H1 (cell line): Measurements from ENCODE around the gene EIF4A3. TPM values are rescaled to one million over a fixed set of nuclear protein-coding genes. Genes with fewer than 3 reads are reported as not detected.

ENCODE experiments used
- BCL11A ChIP-seq, 2 experiments: IDR thresholded peaks; one replicate each; pipeline ENCODE4 v1.6.1; 2011; ENCODE audit warnings: low read depth in 2 of 2, low read length in 2 of 2, mild to moderate bottlenecking in 2 of 2
- EP300 ChIP-seq, 2 experiments: IDR thresholded peaks; 1 replicate in 1 of 2; 2 replicates in 1 of 2; pipeline ENCODE4 v1.6.1; 2011 to 2012; ENCODE audit warnings: low read depth in 2 of 2, low read length in 2 of 2, mild to moderate bottlenecking in 2 of 2, borderline replicate concordance in 1 of 2, inconsistent platforms in 1 of 2, moderate library complexity in 1 of 2
- HDAC2 ChIP-seq, 2 experiments: fragments of 300-600 bp in 1 of 2; sonication (generic) in 1 of 2; IDR thresholded peaks; 2 replicates each; pipeline ENCODE4 v1.6.1; 2011 to 2012; ENCODE audit warnings: low read depth in 2 of 2, low read length in 2 of 2, mild to moderate bottlenecking in 2 of 2, moderate library complexity in 2 of 2, borderline replicate concordance in 1 of 2, inconsistent platforms in 1 of 2
- TAF1 ChIP-seq: IDR thresholded peaks from 2 replicates; pipeline ENCODE4 v1.6.1; 2011; ENCODE audit warnings: mild to moderate bottlenecking, low read depth, low read length
- polyA plus RNA-seq, 7 experiments: library from polyadenylated mRNA; depleted of rRNA in 3 of 7; stranded (reverse) in 5 of 7; unstranded in 2 of 7; fragments of >200 nt in 5 of 7; fragments of 200-250 nt in 2 of 7; gene quantifications; 1 replicate in 5 of 7; 2 replicates in 1 of 7; 4 replicates in 1 of 7; pipeline versions ENCODE4 v1.2.1 to v1.2.3, GENCODE V29; 2011 to 2013; ENCODE audit warnings: missing spikeins in 2 of 7, mixed read lengths in 2 of 7
- total RNA-seq: library from RNA; stranded (reverse); fragmentation: NEBNext Ultra II Directional; extraction: Animal tissue kit (Norgen Biotek cat#: 25700); gene quantifications from 2 replicates; pipeline ENCODE4 v1.2.1, GENCODE V29; 2021
- TF ChIP-seq, protein P1 (sequence below): fragments of 300-600 bp; sonication (generic); IDR thresholded peaks from 2 replicates; pipeline ENCODE4 v1.7.1; 2012; ENCODE audit warnings: low read length, moderate library complexity, mild to moderate bottlenecking, inconsistent platforms; ENCODE audit not compliant: insufficient replicate concordance

Gene EIF4A3
- total and polyA plus RNA-seq, 2 of the 8 experiments (the other 6 are each of a cell fraction or from before 2014, with no cell fraction given): 142 to 146 TPM

DNA sequence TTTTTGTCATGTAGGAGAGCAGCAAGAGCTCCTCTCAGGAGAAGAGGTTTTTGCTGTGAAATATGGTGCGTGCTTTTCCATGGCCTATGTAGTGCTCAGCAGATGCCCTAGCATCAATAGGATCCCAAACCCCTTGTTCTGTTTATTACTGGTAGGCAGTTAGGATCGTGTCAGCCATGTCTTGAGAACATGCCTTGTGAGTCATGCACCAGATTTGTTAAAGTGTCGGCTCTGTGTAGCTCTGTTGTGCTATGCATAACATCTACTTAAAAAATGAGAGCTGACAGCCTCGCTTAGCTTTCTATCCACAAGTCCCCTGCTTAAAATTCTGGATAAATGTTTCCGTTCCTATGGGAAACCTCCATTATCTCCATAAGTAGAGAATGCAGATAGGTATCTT is 4.4 kb upstream of the EIF4A3 start (continued):
- TF ChIP-seq, protein P1, sequence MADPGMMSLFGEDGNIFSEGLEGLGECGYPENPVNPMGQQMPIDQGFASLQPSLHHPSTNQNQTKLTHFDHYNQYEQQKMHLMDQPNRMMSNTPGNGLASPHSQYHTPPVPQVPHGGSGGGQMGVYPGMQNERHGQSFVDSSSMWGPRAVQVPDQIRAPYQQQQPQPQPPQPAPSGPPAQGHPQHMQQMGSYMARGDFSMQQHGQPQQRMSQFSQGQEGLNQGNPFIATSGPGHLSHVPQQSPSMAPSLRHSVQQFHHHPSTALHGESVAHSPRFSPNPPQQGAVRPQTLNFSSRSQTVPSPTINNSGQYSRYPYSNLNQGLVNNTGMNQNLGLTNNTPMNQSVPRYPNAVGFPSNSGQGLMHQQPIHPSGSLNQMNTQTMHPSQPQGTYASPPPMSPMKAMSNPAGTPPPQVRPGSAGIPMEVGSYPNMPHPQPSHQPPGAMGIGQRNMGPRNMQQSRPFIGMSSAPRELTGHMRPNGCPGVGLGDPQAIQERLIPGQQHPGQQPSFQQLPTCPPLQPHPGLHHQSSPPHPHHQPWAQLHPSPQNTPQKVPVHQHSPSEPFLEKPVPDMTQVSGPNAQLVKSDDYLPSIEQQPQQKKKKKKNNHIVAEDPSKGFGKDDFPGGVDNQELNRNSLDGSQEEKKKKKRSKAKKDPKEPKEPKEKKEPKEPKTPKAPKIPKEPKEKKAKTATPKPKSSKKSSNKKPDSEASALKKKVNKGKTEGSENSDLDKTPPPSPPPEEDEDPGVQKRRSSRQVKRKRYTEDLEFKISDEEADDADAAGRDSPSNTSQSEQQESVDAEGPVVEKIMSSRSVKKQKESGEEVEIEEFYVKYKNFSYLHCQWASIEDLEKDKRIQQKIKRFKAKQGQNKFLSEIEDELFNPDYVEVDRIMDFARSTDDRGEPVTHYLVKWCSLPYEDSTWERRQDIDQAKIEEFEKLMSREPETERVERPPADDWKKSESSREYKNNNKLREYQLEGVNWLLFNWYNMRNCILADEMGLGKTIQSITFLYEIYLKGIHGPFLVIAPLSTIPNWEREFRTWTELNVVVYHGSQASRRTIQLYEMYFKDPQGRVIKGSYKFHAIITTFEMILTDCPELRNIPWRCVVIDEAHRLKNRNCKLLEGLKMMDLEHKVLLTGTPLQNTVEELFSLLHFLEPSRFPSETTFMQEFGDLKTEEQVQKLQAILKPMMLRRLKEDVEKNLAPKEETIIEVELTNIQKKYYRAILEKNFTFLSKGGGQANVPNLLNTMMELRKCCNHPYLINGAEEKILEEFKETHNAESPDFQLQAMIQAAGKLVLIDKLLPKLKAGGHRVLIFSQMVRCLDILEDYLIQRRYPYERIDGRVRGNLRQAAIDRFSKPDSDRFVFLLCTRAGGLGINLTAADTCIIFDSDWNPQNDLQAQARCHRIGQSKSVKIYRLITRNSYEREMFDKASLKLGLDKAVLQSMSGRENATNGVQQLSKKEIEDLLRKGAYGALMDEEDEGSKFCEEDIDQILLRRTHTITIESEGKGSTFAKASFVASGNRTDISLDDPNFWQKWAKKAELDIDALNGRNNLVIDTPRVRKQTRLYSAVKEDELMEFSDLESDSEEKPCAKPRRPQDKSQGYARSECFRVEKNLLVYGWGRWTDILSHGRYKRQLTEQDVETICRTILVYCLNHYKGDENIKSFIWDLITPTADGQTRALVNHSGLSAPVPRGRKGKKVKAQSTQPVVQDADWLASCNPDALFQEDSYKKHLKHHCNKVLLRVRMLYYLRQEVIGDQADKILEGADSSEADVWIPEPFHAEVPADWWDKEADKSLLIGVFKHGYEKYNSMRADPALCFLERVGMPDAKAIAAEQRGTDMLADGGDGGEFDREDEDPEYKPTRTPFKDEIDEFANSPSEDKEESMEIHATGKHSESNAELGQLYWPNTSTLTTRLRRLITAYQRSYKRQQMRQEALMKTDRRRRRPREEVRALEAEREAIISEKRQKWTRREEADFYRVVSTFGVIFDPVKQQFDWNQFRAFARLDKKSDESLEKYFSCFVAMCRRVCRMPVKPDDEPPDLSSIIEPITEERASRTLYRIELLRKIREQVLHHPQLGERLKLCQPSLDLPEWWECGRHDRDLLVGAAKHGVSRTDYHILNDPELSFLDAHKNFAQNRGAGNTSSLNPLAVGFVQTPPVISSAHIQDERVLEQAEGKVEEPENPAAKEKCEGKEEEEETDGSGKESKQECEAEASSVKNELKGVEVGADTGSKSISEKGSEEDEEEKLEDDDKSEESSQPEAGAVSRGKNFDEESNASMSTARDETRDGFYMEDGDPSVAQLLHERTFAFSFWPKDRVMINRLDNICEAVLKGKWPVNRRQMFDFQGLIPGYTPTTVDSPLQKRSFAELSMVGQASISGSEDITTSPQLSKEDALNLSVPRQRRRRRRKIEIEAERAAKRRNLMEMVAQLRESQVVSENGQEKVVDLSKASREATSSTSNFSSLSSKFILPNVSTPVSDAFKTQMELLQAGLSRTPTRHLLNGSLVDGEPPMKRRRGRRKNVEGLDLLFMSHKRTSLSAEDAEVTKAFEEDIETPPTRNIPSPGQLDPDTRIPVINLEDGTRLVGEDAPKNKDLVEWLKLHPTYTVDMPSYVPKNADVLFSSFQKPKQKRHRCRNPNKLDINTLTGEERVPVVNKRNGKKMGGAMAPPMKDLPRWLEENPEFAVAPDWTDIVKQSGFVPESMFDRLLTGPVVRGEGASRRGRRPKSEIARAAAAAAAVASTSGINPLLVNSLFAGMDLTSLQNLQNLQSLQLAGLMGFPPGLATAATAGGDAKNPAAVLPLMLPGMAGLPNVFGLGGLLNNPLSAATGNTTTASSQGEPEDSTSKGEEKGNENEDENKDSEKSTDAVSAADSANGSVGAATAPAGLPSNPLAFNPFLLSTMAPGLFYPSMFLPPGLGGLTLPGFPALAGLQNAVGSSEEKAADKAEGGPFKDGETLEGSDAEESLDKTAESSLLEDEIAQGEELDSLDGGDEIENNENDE: no peak
- no peak for TF ChIP-seq BCL11A (IDR thresholded peaks at IDR 0.05; ENCODE audit: low read depth in 2 of 2, low read length in 2 of 2)
- no peak for TF ChIP-seq TAF1
- TF ChIP-seq HDAC2 (IDR thresholded peaks at IDR 0.05; ENCODE audit: borderline replicate concordance in 1 of 2, low read depth in 2 of 2, low read length in 2 of 2): no peak
- TF ChIP-seq EP300 (IDR thresholded peaks at IDR 0.05; ENCODE audit: borderline replicate concordance in 1 of 2, low read depth in 2 of 2, low read length in 2 of 2): no peak
- TF ChIP-seq, all 59 proteins: peak for 0
